Smooth muscle cell (in vitro differentiated cells): ENCODE measurements around the gene NCK1. TPM values are rescaled to one million over a fixed set of nuclear protein-coding genes. Genes with fewer than 3 reads are reported as not detected.
"Not testable (repeated sequence)": the region's sequence is repeated elsewhere in the genome, so short reads cannot be mapped to it uniquely, and the experiment has no call there.

Experiments used
- DNase-seq: peaks from one replicate; lab custom pipeline; 2025; ENCODE audit not compliant: unreplicated experiment; lab: John Stamatoyannopoulos, UW
- H2AFZ ChIP-seq: fragments of 200-600 bp; sonication (generic); 2 replicates; pipeline ENCODE4 v1.6.0; 2016; ENCODE audit warnings: antibody characterized with exemption, low read depth, mild to moderate bottlenecking
- H3F3A ChIP-seq: fragments of 200-600 bp; sonication (generic); 2 replicates; pipeline ENCODE4 v1.6.0; 2017; ENCODE audit warnings: antibody characterized with exemption, low read depth
- H3K27ac ChIP-seq: fragments of 200-600 bp; sonication (generic); 2 replicates; pipeline ENCODE4 v1.5.1; 2016; ENCODE audit warnings: low read depth, mild to moderate bottlenecking
- H3K27me3 ChIP-seq: fragments of 200-600 bp; sonication (generic); 2 replicates; pipeline ENCODE4 v1.6.1; 2016; ENCODE audit warnings: low read depth, mild to moderate bottlenecking
- H3K36me3 ChIP-seq: fragments of 200-600 bp; sonication (generic); 2 replicates; pipeline ENCODE4 v1.5.1; 2016; ENCODE audit warnings: low read depth
- H3K4me1 ChIP-seq: fragments of 200-600 bp; sonication (generic); 2 replicates; pipeline ENCODE4 v1.5.1; 2016; ENCODE audit warnings: low read depth
- H3K4me2 ChIP-seq: fragments of 200-600 bp; sonication (generic); 2 replicates; pipeline ENCODE4 v1.6.0; 2016; ENCODE audit warnings: mild to moderate bottlenecking
- H3K4me3 ChIP-seq: fragments of 200-600 bp; sonication (generic); 2 replicates; pipeline ENCODE4 v1.5.1; 2016; ENCODE audit warnings: mild to moderate bottlenecking
- H3K79me2 ChIP-seq: fragments of 200-600 bp; sonication (generic); 2 replicates; pipeline ENCODE4 v1.6.0; 2016; ENCODE audit warnings: low read depth, mild to moderate bottlenecking
- H3K9ac ChIP-seq: fragments of 200-600 bp; sonication (generic); 2 replicates; pipeline ENCODE4 v1.6.0; 2016; ENCODE audit warnings: low read depth
- H3K9me3 ChIP-seq: fragments of 200-600 bp; sonication (generic); replicated peaks from 2 replicates; pipeline ENCODE4 v1.5.1; 2016; ENCODE audit warnings: low read depth
- H4K20me1 ChIP-seq: fragments of 200-600 bp; sonication (generic); 2 replicates; pipeline ENCODE4 v1.6.0; 2016; ENCODE audit warnings: low read depth
- CTCF ChIP-seq: fragments of 200-600 bp; sonication (generic); IDR thresholded peaks from 2 replicates; pipeline ENCODE4 v1.5.1; 2017; ENCODE audit warnings: borderline replicate concordance, mild to moderate bottlenecking, antibody characterized with exemption; ENCODE audit not compliant: insufficient read depth, poor library complexity, severe bottlenecking
- WGBS: methylation state at CpG from one replicate; pipeline ENCODE4 v1.1.7; 2016; ENCODE audit warnings: low lambda C conversion rate; 5-methylcytosine and 5-hydroxymethylcytosine counted together
- polyA plus RNA-seq: library from polyadenylated mRNA; unstranded; fragments of >200 nt; fragmentation: Nextera tagmentation; extraction: Ambion mirVana; gene quantifications from 2 replicates; pipeline ENCODE4 v1.2.1, GENCODE V29; 2016
- total RNA-seq: library from RNA; depleted of rRNA; stranded (reverse); fragments of >200 nt; gene quantifications from 2 replicates; pipeline ENCODE4 v1.2.3, GENCODE V29; 2014

Gene NCK1
- total and polyA plus RNA-seq, 2 experiments from 2014 or later, result 21.1 to 41.8 TPM

- Histone ChIP-seq H3K27ac (no peak overlapping the region), H2AFZ (no peak overlapping the region), H4K20me1 (peaks cover 63% of the 10 kb centered on the region), H3K4me3 (no peak overlapping the region), H3K9me3 (no peaks in the 10 kb centered on the region), H3K9ac (no peak overlapping the region), H3K4me2 (no peak overlapping the region), H3K27me3 (no peaks in the 10 kb centered on the region), H3F3A (no peaks in the 10 kb centered on the region), H3K79me2 (peaks cover 99% of the 10 kb centered on the region), H3K36me3 (peaks cover 5% of the 10 kb centered on the region), H3K4me1 (peaks cover 5% of the 10 kb centered on the region)
- DNase-seq, result no peak
- 96% methylated on average over 9 of the region's 9 CpGs for WGBS
- TF ChIP-seq CTCF, result no peak
Measured at GRCh38 chr3:136869282-136869681, 7.3 kb downstream of the NCK1 start.

GRCh38 chr3:136872258-136872657, 10.2 kb downstream of the NCK1 start:
- WGBS, result 98% methylated on average over 3 of the region's 3 CpGs
- not testable (repeated sequence) for H3K36me3 ChIP-seq, H3K27me3 ChIP-seq, H3K4me3 ChIP-seq, H3K27ac ChIP-seq, H3K4me2 ChIP-seq, H3K9me3 ChIP-seq, H3F3A ChIP-seq, H2AFZ ChIP-seq, H3K4me1 ChIP-seq, H3K9ac ChIP-seq, DNase-seq
- Histone ChIP-seq H3K79me2 (peaks cover 88% of the 10 kb centered on the region), H4K20me1 (peaks cover 45% of the 10 kb centered on the region)

GRCh38 chr3:136879510-136879909, 17.5 kb downstream of the NCK1 start:
- not testable (repeated sequence) for H3K4me2 ChIP-seq, H3K27ac ChIP-seq, H2AFZ ChIP-seq, H3K4me3 ChIP-seq, H3K27me3 ChIP-seq, H3K9ac ChIP-seq, H3K9me3 ChIP-seq, H3K4me1 ChIP-seq, H3K36me3 ChIP-seq, DNase-seq, H3F3A ChIP-seq
- H4K20me1 ChIP-seq, result peaks cover 48% of the 10 kb centered on the region
- WGBS, result 94% methylated on average over 2 of the region's 2 CpGs
- peaks cover 87% of the 10 kb centered on the region for H3K79me2 ChIP-seq

- H3K9me3 ChIP-seq, result no peaks in the 10 kb centered on the region
- TF ChIP-seq CTCF, result no peak
- WGBS, result 89% methylated on average over 1 of the region's 1 CpG
- H3K4me1 ChIP-seq, result no peaks in the 10 kb centered on the region
- H4K20me1 ChIP-seq, result peaks cover 74% of the 10 kb centered on the region
- no peak overlapping the region for H3K4me3 ChIP-seq
- no peak overlapping the region for H2AFZ ChIP-seq
- H3K9ac ChIP-seq, result no peak overlapping the region
- no peak for DNase-seq
- H3K4me2 ChIP-seq, result no peak overlapping the region
- H3F3A ChIP-seq, result no peaks in the 10 kb centered on the region
- no peaks in the 10 kb centered on the region for H3K36me3 ChIP-seq
- H3K27ac ChIP-seq, result no peak overlapping the region
- H3K79me2 ChIP-seq, result peaks cover 99% of the 10 kb centered on the region
- no peaks in the 10 kb centered on the region for H3K27me3 ChIP-seq
Measured at GRCh38 chr3:136882571-136882970, 20.6 kb downstream of the NCK1 start.
